ENCODE measurements around the gene LGR4.

The LGR4 gene

DNA sequence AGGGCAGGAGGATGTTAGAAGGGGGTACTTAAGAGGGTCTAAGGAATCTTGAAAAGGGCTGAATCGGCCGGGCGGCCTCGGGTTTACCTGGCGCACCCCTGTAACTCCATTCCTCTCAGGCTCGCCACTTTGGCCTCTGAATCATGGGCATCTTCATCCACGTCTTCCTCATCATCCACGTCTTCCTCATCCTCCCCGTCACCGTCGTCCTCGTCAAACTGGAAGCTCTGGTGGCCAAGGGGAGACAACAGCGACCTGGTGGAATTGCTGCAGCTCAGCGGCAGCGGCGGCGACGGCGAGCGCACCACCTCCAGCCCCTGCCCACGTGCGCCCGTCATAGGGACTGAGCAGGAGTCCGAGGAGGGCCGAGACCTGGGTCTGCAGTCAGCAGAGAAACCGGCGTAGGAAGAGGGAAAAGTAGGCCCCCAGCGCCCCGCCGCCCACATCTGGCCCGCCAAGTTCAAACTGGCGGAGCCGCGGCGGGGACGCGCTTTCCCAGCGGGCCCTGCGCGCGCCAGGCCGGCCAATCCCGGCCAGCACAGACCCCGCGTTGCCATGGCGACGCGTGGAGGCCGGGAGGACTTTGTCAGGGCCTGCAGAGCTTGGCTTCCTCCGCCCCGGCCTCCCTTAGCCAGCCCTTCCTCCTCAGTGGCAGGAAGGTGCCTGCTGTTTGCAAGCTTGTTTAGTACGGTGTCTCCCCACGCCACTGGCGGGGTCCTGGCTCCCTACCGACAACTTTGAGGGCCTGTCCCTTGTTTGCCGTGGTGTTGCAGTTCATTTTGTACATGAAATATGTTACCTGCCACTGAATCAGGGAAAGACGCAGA, 109.6 kb downstream of the LGR4 start, which contains the start of gene CCDC34:
Gene CCDC34 (minus strand): TSS at position 467 of the 827 bp plus-strand sequence. CDS start 21 bp downstream, at position 446.
- peak within 1 kb of the TSS; percentile 63 for H3K27ac ChIP-seq
- TF ChIP-seq ZFX (IDR thresholded peaks at IDR 0.05; ENCODE audit: borderline replicate concordance) (no peak), CTCF (IDR thresholded peaks at IDR 0.05) (no peak)

- no peak for TF ChIP-seq CTCF (IDR thresholded peaks at IDR 0.05)
- no peak for TF ChIP-seq ZFX (IDR thresholded peaks at IDR 0.05; ENCODE audit: borderline replicate concordance)
- no peak overlapping the region for H3K27ac ChIP-seq
Observed at GRCh38 chr11:27361649-27362431, 110.8 kb downstream of the LGR4 start.

DNA sequence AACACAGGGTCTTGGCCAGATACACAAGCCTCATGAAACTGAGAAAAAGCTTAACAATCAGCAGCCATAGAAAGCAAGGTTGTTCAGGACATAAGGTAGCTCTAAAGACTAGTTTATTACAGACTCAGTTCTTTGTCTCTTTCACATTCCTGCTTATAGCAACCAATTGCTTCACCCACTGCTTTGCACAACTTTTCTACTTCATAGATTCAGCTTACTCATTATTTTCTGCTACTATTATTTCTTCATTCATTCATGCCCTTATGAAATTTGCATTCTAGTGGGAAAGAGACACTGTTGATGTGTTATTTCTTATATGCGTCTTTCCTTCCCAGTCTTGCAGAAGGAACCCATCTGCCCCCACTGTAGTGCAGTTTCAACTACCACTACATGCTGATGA, 114.3 kb downstream of the LGR4 start:
- no peak overlapping the region for H3K27ac ChIP-seq
- no peak for TF ChIP-seq CTCF (IDR thresholded peaks at IDR 0.05)
- TF ChIP-seq ZFX (IDR thresholded peaks at IDR 0.05; ENCODE audit: borderline replicate concordance), result no peak

GRCh38 chr11:27357250-27357649, 115.3 kb downstream of the LGR4 start:
- TF ChIP-seq ZFX (IDR thresholded peaks at IDR 0.05; ENCODE audit: borderline replicate concordance) (no peak), CTCF (IDR thresholded peaks at IDR 0.05) (no peak)
- no peak overlapping the region for H3K27ac ChIP-seq

- no peak for TF ChIP-seq CTCF (IDR thresholded peaks at IDR 0.05)
- TF ChIP-seq ZFX (IDR thresholded peaks at IDR 0.05; ENCODE audit: borderline replicate concordance), result no peak
- no peak overlapping the region for H3K27ac ChIP-seq
Observed at GRCh38 chr11:27356624-27357222, 115.9 kb downstream of the LGR4 start.

- H3K27ac ChIP-seq, result no peak overlapping the region
- no peak for TF ChIP-seq ZFX (IDR thresholded peaks at IDR 0.05; ENCODE audit: borderline replicate concordance)
- TF ChIP-seq CTCF (IDR thresholded peaks at IDR 0.05), result no peak
Observed at GRCh38 chr11:27355575-27356104, 117.0 kb downstream of the LGR4 start.

All from 22Rv1 (cell line).